ENCODE measurements around the gene HYI.
"Not testable (repeated sequence)": the region's sequence is repeated elsewhere in the genome, so short reads cannot be mapped to it uniquely, and the experiment has no call there.

The HYI gene

DNA sequence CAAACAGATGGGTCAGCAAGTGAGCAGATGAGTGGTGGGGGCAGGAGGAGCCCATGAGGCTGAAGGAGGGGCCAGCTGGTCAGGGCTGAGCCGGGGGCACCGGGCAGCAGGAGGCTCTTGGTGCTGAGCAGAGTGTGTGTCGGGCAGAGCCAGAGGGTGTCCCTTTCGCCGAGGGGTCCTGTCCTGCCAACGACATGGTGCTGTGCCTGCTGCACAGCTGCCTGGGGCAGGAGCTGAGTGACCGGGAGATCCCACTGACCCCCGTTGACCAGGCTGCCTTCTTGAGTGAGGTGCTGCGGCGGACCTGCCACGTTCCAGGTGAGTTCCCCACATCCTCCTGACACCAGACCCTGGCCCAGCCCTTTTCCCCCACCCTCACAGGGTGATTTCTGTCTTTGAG is 27.5 kb downstream of the HYI start:
- DNase-seq: no peak

DNA sequence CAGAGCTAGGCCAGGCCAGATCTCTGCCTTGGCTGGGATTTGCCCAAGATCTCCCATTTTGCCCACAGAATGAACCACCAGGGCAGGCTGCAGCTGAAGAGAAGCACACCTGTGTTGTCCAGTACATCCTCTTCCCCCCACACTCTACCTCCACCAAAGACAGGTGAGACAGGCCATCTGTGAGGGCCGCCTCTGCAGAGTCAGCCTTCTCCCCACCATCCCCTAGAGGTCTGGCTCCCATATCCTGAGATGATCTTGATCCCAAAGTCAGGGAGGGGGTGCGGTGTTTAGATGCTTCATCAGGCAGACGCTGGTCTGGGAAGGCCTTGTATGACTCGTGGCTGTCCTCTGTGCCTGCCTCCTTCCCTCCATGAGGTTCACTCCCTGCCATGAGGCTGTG is 28.7 kb downstream of the HYI start:
- DNase-seq: no peak

DNA sequence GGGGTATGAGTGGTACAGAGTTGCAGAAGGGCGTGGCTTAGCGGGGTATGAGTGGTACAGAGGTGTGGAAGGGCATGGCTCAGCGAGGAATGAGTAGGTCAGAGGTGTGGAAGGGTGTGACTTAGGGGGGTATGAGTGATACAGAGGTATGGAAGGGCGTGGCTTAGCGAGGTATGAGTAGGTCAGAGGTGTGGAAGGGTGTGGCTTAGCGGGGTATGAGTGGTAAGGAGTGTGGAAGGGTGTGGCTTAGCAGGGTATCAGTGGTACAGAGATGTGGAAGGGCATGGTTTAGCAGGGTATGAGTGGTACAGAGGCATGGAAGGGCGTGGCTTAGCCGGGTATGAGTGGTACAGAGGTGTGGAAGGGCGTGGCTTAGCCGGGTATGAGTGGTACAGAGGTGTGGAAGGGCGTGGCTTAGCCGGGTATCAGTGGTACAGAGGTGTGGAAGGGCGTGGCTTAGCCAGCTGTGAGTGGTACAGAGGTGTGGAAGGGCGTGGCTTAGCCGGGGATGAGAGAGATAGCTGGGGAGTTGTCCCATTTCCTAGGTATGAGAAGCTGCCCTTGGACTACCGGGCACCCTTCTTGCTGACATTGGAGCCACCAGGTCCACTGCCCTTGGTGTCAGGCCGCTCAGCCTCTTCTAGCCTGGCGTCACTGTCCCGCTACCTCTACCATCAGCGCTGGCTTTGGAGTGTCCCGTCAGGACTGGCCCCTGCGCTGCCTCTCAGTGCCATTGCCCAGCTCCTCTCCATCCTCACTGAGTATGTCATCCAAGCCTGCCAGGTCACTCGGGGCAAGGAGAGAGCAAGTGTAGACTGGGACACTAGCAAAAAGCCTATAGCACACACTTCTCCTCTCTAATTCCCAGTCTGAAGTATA is 29.8 kb downstream of the HYI start:
- no peak for DNase-seq

DNA sequence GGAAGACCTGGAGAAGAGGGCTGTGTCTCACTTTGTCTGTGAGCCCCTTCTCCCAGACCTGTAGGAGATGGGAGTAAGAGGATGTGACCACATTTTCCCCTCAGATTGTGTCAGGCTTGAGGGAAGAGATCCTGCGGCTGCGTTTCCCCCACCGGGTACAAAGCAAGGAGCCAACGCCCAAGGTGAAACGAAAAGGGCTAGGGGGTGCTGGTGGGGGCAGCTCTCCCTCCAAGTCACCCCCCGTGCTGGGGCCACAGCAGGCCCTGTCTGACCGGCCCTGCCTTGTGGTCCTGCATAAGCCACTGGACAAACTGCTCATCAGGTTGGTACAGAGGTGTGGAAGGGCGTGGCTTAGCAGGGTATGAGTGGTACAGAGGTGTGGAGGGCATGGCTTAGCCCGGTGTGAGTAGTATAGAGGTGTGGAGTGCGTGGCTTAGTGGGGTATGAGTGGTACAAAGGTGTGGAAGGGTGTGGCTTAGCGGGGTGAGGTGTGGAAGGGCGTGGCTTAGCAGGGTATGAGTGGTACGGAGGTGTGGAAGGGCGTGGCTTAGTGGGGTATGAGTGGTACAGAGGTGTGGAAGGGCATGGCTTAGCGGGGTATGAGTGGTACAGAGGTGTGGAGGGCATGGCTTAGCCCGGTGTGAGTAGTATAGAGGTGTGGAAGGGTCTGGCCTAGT is 30.6 kb downstream of the HYI start:
- DNase-seq: no peak

DNA sequence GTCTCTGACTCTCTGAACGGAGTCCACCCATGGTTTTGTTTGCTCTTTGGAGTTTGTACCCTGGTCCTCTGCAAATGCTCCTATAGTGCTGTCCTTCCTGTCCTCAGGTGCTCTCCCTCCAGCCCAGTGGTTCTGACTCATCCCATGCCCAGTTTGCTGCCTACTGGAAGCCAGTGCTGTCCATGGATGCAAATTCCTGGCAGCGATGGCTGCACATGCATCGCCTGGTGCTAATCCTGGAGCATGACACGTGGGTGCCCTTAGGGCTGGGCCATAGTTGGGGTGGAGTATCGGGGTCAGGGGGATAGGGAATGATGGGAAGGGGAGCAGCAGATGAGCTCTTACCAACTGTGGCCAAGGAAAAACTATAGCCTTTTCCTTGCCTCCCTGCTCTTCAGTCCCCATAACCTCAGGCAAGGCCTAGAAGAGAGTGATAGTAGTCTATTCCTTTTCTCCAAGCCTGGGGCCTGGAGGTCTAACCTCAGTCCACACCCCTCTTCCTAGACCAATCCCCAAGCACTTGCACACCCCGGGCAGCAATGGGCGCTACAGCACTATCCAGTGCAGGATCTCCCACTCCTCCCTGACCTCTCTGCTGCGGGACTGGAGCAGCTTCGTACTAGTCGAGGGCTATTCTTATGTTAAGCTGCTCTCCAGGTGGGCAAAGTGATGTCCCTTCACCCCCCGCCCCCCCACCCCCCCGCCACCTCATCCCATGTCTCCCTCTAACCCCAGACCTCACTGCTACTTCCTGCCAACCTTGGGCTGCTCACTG is 31.6 kb downstream of the HYI start:
- DNase-seq: no peak

DNA sequence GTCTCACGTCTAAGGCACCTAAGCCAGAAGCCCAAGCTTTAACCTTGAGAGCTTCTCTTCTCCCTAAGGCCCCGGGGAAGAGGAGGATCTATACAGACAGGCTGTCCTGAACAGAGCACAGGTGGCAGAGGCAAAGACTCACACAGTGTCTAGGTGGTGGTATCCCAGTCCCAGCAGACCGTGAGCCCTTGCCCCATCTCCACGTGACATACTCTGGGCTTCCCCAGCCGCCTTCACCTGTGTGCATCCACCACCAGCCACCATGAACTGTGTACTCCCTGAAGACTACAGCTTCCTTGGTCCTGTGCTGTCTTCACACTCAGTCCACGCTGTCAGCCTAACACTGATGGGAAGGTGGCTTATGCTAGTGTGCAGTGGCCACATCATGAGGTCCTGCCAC is 32.3 kb downstream of the HYI start:
- DNase-seq: no peak

DNA sequence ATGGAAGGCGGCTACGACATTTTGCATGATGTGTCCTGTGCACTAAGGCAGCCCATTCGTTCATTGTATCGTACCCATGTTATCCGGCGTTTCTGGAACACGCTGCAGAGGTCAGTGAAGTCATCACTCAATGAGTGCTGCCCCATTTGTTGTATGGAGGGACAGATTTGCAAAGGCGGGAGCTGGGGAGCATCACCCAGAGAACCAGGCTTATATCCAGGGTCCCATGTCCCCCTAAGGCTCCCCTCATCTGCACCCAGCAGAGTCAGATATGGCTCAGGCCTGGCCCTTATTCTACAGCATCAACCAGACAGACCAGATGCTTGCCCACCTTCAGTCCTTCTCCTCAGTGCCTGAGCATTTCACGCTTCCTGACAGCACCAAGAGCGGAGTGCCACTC is 32.9 kb downstream of the HYI start:
- no peak for DNase-seq

DNA sequence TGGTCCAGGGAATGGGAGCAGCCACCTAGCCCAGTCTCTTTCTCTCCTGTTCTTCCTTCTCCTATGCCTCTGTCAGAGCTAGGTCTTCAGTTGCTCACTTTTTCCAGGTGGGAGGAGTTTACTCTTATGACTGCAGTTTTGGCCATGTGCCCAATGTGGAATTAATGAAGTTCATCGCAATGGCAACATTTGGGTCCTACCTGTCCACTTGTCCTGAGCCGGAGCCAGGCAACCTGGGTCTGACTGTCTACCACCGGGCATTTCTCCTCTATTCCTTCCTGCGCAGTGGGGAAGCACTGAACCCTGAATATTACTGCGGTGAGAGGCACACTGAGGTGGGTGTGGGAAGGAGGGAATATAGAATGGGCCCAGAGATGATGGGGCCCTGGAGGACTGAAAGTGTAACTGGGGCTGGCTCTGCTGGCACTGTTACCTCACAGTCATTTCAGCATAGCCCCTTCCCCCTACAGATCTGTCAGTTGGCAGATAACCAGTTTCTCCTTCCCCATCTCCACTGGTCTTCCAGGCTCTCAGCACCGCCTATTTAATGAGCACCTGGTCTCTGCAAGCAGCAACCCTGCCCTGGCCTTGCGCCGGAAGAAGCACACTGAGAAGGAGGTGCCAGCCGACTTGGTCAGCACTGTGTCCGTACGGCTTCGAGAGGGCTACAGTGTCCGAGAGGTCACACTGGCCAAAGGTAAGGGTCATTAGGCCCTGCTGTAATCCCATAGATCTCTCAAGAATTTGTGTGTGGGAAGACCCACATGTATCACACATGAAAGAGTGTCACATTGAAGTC is 33.9 kb downstream of the HYI start:
- DNase-seq: no peak

DNA sequence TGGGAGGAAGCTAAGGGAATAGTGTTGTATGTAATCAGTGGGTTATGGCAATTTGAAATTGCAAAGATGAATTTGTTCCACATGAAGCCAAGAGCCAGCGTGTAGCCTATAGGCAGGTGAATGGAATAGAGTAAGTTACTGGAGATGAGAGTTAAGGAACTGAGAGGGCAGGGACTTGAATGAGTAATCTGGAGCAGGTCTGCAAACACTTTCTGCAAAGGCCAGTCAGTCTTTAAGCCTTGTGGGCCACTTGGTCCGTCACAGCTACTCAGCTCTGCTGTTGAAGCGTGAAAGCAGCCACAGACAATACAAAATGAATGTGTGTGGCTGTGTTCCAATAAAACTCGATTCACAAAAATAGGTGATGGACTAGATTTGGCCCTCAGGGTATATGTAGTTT is 34.9 kb downstream of the HYI start:
- no peak for DNase-seq

DNA sequence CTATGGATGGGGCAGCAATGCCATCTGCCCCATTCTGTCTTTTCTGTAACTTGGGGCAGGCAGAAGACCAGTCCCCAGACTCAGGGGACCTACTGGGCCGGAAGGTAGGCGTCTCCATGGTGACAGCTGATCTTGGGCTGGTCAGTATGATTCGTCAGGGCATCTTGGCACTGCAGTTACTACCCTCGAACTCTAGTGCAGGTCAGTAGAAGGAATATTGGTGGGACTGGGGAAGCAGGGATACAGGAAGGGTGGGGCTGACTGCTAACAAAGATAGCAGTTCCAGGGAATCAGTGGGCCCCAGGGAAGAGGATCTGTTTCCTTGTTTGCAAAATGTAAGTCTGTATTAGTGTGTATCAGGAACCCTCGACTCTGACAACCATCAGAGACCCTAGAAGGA is 37.8 kb downstream of the HYI start:
- no peak for DNase-seq

DNA sequence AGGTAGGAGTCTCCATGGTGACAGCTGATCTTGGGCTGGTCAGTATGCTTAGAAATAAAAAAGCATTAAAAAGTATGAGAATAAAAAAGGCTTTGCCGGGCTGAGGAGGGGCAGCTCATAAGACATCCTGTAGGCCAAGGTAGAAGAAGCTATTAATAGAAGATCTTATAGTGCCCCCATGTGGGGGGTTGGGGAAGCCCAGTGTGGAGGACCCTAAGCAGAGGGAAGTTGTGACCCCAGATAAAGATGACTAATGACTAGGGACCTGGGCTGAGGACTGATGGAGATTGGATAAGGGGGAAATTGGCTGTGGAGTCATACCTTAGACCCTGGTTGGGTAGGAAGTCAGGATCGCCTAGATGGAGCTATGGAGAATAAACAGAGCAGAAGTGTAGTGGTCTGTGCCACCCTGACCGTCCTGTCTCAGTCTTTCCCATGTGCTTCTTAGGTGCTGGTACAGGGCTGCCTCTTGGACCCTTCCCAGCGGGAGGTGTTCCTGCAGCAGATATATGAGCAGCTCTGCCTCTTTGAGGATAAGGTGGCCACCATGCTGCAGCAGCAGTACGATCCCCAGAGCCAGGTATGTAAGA is 39.0 kb downstream of the HYI start:
- peak; percentile 33 for DNase-seq

DNA sequence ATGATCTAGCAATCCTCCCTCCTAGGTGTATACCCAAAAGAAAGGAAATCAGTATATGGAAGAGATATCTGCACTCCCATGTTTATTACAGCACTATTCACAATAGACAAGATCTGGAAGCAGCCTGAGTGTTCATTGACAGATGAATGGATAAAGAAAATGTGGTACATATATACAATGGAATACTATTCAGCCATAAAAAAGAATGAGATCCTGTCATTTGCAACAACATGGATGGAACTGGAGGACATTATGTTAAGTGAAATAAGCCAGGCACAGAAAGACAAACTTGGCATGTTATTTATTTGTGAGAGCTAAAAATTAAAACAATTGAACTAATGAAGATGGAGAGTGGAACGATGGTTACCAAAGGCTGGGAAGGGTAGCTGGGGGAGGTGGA is 40.3 kb downstream of the HYI start:
- DNase-seq: not testable (repeated sequence)

DNA sequence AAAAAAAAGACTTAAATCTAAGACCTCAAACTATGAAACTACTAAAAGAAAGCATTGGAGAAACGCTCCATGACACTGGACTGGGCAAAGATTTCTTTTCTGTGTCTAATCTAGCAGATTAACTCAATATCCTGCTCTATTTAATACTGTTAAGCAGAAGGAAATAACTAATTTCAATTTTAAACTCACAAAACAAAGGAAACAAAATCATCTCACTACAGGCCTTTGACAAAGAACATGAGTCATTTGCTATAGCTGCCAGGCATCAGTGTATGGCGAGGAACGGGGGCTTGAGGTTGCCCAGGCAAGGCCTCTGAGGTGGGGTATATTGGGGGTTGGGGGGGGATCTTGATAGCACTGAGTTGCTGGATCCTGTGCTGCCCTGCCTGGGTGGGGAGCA is 43.2 kb downstream of the HYI start:
- DNase-seq: no peak

DNA sequence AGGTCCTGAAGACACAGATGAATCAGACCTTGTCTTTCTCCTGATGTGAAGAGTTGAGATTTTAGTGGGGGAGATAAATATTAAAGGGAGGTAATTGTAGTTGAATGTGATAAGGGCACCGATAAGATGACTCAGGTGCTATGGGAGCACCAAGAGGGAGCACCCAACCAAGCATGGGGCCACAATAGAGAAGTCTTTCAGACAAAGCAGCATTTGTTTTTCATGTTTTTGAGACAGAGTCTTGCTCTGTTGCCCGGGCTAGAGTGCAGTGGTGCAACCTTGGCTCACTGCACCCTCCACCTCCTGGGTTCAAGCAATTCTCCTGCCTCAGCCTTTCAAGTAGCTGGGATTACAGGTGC is 47.9 kb downstream of the HYI start:
- DNase-seq: no peak

DNA sequence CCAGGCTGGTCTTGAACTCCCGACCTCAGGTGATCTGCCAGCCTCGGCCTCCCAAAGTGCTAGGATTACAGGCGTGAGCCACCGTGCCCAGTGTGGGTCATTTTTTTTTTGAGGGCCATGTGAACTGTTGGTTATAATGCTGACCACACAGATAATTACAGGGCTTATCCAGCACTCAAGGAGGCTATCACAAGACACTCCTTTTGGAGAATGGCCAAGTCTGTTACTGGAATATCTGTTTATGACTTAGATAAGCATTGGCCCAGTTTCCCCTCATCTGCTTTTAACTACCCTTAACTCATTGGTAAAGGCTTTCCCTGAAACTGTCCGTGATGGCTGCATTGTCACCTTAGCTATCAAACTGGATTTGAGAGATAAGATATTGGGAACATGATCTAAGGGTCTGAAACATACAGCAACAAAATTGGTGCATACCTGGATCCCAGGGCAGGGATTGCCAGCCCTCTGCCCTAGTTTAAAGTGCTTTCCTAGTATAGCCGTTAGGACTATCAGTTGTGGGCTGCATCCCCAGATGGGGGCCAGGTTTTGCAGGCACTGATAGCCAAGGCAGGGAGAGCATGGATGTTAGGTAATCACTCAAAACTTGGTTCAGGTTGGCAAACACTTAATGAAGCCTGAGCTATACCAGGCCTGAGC is 48.4 kb downstream of the HYI start:
- no peak for DNase-seq

DNA sequence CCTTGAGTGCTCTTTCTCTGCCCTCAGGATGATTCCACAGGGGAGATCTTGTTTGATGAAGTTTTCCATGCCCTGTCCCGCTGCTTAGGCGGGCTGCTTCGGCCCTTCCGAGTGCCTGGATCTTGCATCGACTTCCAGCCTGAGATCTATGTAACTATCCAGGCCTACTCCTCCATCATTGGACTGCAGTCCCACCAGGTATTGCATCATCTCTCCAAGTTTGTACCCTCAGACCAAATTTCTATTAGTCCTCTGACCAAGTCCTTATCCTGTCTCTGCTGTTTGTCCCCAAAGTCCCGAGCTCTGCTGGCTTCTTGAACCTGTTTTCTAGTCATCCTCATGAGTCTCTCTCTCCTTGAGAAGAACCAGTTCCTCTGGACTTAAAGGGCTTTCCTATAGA is 49.4 kb downstream of the HYI start:
- DNase-seq: no peak

DNA sequence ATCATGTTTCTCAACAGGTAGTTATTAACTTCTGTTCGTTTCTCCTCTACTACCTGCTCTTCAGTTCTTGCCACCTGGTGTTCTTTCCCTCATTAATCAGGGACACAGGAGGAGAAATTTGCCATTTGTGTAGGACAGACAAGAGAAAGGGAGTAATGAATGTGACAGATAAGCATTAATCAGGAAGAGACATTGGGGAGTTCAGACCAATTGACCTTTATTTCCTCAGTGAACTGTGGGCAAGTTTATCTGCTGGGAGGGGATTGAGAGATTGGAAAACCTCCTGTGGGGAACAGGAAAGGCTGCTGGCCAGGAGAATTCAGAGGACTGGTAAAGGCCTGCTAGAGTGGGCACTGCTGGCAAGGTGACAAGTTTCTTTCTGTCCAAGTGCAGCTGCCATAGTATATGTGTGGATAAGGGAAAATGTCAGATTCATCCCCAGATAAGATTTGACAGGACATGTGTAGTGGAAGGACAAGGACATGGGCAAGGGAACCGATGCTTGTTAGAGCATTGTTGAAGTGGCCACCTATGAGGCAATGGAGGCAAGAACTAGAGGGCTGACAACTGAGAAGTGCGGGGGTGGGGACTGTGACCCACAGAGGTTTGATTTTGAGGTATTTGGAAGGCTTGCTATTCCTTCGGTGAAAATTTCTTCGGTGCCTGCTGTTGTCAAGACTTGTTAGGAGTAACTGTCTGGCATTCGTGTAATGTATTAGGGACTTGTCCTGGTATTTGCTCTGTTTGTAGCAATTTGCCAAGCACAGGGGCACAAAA is 51.5 kb downstream of the HYI start:
- DNase-seq: no peak

Data from activated effector memory CD4-positive, alpha-beta T cell treated with Interleukin-2 at 50 U/mL for 16 hours (primary cell).